ENCODE results near the gene RPL3.

RPL3 gene

DNA sequence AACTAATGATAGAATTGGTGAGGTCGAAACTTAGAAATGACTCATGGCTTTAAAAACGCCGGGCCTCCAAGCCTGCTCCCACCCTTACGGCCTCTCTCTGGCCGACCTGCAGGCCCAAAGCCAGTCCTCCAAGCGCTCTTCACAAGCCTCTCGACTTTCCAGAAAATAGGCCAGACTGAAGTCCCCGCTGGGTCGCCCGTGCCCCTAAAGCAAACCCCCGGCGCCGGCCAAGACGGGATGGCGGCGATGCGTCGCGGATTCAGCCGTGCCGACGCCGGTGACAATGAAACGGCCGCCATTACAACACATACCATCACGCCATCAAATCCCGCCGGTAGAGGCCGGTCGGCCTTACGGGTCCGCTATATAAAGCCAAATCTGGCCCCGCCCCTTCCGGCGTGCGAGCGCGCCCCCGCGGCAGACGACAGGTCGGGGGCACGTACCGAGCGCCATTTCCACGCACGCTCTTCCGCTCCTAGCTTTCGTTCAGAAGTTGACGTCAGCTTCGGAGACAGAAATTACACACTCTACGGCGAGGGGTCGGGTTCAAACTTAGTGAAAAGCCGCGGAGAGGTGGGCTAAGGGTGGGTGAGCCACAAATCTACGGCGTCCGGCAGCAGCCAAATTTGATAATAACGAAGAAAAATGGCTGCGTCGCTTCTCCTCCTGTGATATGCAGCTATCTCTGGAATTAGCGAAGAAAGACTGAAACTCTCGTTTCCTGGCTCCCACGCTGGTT lies at the start of gene RPL3:
Gene RPL3, minus strand, starts transcription at position 340 of the 739 bp plus-strand sequence. Its CDS starts 26 bp downstream, at position 314.
- Histone ChIP-seq H3K4me3 (ENCODE audit: low read depth in 1 of 5, low read length in 5 of 5) (peak within 1 kb of the TSS; percentile 90 to 96 (median 93)), H3K27me3 (ENCODE audit: control insufficient read depth in 5 of 5, insufficient read depth in 4 of 5, low read length in 5 of 5) (no peaks in the 10 kb centered on the region), H3K4me1 (ENCODE audit: control insufficient read depth in 5 of 5, insufficient read depth in 5 of 5, low read length in 5 of 5) (peaks cover 11 to 52% (median 39%) of the 10 kb centered on the region in 5 donors), H3K9ac (ENCODE audit: low read length in 5 of 5) (peak within 1 kb of the TSS; percentile 96 to 98 (median 97)), H3K27ac (ENCODE audit: low read depth, low read length) (peak within 1 kb of the TSS; percentile 95), H3K36me3 (ENCODE audit: control insufficient read depth in 5 of 5, insufficient read depth in 5 of 5, low read length in 5 of 5) (peaks cover 6 to 39% (median 35%) of the 10 kb centered on the region in 5 donors), H3K9me3 (ENCODE audit: control insufficient read depth in 5 of 5, low read length in 5 of 5) (no peaks in the 10 kb centered on the region)

DNA sequence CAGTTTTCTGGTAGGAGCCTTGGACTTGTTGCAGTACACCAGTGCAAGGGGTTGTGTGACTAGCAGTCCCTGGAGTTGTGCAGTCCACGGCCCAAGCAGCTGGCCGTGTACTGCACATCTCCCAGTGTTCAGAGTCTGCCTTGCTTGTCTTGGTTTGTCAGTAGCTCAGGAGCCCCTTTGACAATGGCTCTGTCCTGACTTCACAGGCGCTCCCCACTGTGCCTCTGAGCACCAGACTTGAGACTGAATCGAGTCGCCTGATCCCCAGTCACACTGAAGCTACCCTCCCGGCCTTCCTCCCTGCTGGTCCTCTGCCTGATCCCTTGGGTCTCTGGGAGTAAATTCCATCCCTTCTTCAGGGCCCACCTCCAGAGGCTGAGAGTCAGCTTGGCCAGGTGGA lies 49.8 kb upstream of the RPL3 start:
- H3K9me3 ChIP-seq (ENCODE audit: control insufficient read depth in 5 of 5, low read length in 5 of 5): peaks cover 0 to 8% (median 6%) of the 10 kb centered on the region in 5 donors
- no peak overlapping the region for H3K4me3 ChIP-seq (ENCODE audit: low read depth in 1 of 5, low read length in 5 of 5)
- no peak overlapping the region for H3K27ac ChIP-seq (ENCODE audit: low read depth, low read length)
- H3K4me1 ChIP-seq (ENCODE audit: control insufficient read depth in 5 of 5, insufficient read depth in 5 of 5, low read length in 5 of 5): peaks cover 0 to 12% (median 7%) of the 10 kb centered on the region in 5 donors
- no peak overlapping the region for H3K9ac ChIP-seq (ENCODE audit: low read length in 5 of 5)
- no peaks in the 10 kb centered on the region for H3K36me3 ChIP-seq (ENCODE audit: control insufficient read depth in 5 of 5, insufficient read depth in 5 of 5, low read length in 5 of 5)
- no peaks in the 10 kb centered on the region for H3K27me3 ChIP-seq (ENCODE audit: control insufficient read depth in 5 of 5, insufficient read depth in 4 of 5, low read length in 5 of 5)

DNA sequence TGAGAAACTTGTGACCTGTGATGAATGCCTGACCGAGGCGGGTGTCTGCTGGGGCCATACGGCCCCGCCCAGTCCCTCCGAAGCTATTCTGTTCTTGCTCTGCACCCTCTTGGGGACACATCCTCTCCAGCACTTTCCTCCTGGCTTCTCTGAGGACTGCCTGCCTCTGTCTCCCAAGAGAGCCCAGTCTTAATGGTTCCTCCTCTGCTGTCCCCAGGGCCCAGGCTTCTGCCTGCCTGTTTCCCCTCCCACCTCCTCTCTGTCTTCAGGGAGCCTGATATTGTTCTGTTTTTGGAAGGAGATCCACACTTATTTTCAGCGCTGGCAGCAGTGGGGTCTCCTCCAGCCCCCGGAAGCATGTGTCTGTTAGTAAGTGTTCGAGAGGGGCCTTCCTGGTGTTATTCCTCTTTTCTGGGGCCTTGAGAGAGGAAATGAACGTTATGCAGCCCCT lies 49.1 kb upstream of the RPL3 start:
- Histone ChIP-seq H3K9me3 (ENCODE audit: control insufficient read depth in 5 of 5, low read length in 5 of 5) (peaks cover 0 to 8% (median 6%) of the 10 kb centered on the region in 5 donors), H3K27me3 (ENCODE audit: control insufficient read depth in 5 of 5, insufficient read depth in 4 of 5, low read length in 5 of 5) (peaks cover 0 to 5% (median 2%) of the 10 kb centered on the region in 5 donors), H3K27ac (ENCODE audit: low read depth, low read length) (no peak overlapping the region), H3K36me3 (ENCODE audit: control insufficient read depth in 5 of 5, insufficient read depth in 5 of 5, low read length in 5 of 5) (no peaks in the 10 kb centered on the region), H3K4me3 (ENCODE audit: low read depth in 1 of 5, low read length in 5 of 5) (no peak overlapping the region), H3K9ac (ENCODE audit: low read length in 5 of 5) (no peak overlapping the region), H3K4me1 (ENCODE audit: control insufficient read depth in 5 of 5, insufficient read depth in 5 of 5, low read length in 5 of 5) (peaks cover 0 to 15% (median 9%) of the 10 kb centered on the region in 5 donors)

DNA sequence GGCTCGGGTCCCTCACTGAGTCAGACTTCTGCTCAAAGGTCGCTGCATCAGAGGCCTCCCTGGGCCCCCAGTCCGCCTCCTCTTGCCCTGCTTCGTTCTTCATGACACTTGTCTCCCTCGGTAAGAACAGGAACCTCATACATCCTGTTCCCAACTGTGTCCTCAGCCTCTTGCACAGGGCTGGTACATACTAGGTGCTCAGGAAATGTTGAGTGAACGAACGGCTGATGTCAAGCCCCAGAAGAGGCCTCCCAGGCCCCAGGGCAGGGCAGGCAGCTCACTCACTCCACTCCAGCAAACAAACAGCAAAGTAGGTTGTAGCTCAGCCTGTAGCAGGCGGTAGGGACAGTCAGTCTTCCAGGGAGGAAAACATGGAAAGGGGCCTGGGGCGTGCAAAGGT lies 47.6 kb upstream of the RPL3 start:
- no peak overlapping the region for H3K9ac ChIP-seq (ENCODE audit: low read length in 5 of 5)
- peaks cover 0 to 16% (median 12%) of the 10 kb centered on the region in 5 donors for H3K4me1 ChIP-seq (ENCODE audit: control insufficient read depth in 5 of 5, insufficient read depth in 5 of 5, low read length in 5 of 5)
- peaks cover 0 to 6% (median 5%) of the 10 kb centered on the region in 5 donors for H3K9me3 ChIP-seq (ENCODE audit: control insufficient read depth in 5 of 5, low read length in 5 of 5)
- no peak overlapping the region for H3K4me3 ChIP-seq (ENCODE audit: low read depth in 1 of 5, low read length in 5 of 5)
- no peaks in the 10 kb centered on the region for H3K36me3 ChIP-seq (ENCODE audit: control insufficient read depth in 5 of 5, insufficient read depth in 5 of 5, low read length in 5 of 5)
- no peak overlapping the region for H3K27ac ChIP-seq (ENCODE audit: low read depth, low read length)
- peaks cover 0 to 5% (median 4%) of the 10 kb centered on the region in 5 donors for H3K27me3 ChIP-seq (ENCODE audit: control insufficient read depth in 5 of 5, insufficient read depth in 4 of 5, low read length in 5 of 5)

DNA sequence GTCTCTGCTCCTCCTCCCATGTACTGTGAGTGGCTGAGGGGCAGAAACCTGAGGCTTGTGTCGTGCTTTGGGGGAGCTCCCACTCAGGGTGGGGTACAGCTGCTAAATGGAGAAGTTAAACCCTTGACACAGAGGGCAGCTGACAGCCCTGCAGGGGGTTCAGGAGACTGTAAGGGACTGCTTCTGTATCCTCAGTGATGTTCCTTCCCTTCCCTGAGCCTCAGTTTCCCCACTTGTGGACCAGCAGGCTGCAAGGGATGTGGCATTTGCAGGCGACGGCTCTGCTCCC lies 46.0 kb upstream of the RPL3 start:
- Histone ChIP-seq H3K9me3 (ENCODE audit: control insufficient read depth in 5 of 5, low read length in 5 of 5) (no peaks in the 10 kb centered on the region), H3K4me1 (ENCODE audit: control insufficient read depth in 5 of 5, insufficient read depth in 5 of 5, low read length in 5 of 5) (peaks cover 2 to 16% (median 12%) of the 10 kb centered on the region in 5 donors), H3K9ac (ENCODE audit: low read length in 5 of 5) (no peak overlapping the region), H3K36me3 (ENCODE audit: control insufficient read depth in 5 of 5, insufficient read depth in 5 of 5, low read length in 5 of 5) (no peaks in the 10 kb centered on the region), H3K4me3 (ENCODE audit: low read depth in 1 of 5, low read length in 5 of 5) (no peak overlapping the region), H3K27ac (ENCODE audit: low read depth, low read length) (no peak overlapping the region), H3K27me3 (ENCODE audit: control insufficient read depth in 5 of 5, insufficient read depth in 4 of 5, low read length in 5 of 5) (peaks cover 0 to 5% (median 4%) of the 10 kb centered on the region in 5 donors)

DNA sequence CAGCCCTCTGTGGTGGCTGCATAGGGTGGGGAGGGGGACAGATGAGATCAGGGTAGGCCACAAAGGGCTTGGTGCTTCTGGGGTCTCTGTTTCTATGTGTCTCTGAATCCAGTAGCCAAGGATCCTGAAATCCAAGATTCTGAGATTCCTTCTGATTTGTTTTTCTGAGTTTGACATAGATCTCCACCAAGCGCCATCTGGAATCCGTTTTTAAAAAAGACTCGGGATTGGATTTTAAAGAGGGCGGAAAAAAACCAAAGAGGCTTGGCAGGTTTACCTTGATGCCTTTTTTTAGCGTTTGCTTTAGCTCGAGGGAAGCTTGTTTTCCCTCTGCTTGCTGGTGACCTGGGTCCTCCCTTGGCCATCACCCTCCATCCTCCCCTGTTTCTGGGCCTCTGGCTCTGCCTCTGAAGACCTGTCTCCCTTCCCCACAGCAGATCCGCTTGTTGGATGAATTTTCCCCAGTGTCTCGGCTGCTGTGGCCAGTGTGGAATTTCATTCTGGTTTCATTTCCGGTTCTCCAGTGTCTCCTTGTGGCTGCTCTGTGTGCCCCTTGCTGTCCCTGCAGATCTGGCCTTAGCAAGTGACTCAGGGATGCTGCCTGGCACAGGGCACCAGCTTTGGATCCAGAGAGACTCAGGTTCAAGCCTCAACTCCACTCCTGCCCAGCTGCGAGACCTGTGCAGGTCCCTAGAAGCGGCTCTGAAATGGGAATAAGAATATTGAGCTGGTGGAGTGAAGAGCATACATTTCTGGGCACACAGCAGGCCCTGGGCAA lies 45.5 kb upstream of the RPL3 start:
- Histone ChIP-seq H3K27ac (ENCODE audit: low read depth, low read length) (no peak overlapping the region), H3K9ac (ENCODE audit: low read length in 5 of 5) (no peak overlapping the region), H3K4me3 (ENCODE audit: low read depth in 1 of 5, low read length in 5 of 5) (no peak overlapping the region), H3K27me3 (ENCODE audit: control insufficient read depth in 5 of 5, insufficient read depth in 4 of 5, low read length in 5 of 5) (peaks cover 0 to 5% (median 4%) of the 10 kb centered on the region in 5 donors), H3K9me3 (ENCODE audit: control insufficient read depth in 5 of 5, low read length in 5 of 5) (no peaks in the 10 kb centered on the region), H3K4me1 (ENCODE audit: control insufficient read depth in 5 of 5, insufficient read depth in 5 of 5, low read length in 5 of 5) (peaks cover 2 to 16% (median 12%) of the 10 kb centered on the region in 5 donors), H3K36me3 (ENCODE audit: control insufficient read depth in 5 of 5, insufficient read depth in 5 of 5, low read length in 5 of 5) (no peaks in the 10 kb centered on the region)

DNA sequence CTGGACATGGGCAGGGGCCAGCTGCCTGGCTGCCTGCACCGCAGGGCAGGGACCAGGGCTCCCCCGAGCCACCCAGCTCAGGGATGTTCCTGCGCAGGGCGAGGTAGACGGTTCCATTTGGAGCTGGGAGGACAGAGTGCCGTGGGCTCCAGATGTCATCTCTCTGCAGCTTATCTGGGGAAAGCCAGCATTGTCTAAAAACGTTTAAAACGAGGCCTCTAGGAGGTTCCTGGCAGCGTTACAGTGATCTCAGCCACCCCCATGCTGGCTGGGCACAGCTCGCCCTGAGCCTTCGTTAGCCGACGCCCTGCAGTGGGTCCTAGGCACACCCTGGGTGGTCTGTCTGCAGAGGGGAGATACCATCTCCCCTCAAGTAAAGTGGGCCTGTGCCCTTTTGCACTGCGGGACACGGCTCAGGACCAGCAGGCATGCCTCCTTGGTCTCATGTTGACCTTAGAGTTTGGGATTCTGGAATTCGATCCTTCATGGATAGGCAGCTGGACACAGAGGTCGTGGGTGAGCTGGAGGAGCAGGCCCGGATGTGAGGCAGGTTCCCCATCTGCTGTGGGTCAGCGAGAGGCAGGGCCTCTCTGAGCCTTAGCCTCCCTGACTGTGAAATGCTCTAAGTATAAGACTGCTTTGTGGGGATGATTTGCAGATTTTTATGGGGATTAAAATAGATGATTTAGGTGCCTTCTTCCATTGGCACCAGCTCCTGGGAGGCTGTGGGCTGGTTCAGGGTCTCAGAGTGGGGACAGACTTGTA lies 44.5 kb upstream of the RPL3 start:
- no peak overlapping the region for H3K27ac ChIP-seq (ENCODE audit: low read depth, low read length)
- H3K27me3 ChIP-seq (ENCODE audit: control insufficient read depth in 5 of 5, insufficient read depth in 4 of 5, low read length in 5 of 5): peaks cover 0 to 5% (median 4%) of the 10 kb centered on the region in 5 donors
- peaks cover 2 to 16% (median 12%) of the 10 kb centered on the region in 5 donors for H3K4me1 ChIP-seq (ENCODE audit: control insufficient read depth in 5 of 5, insufficient read depth in 5 of 5, low read length in 5 of 5)
- no peak overlapping the region for H3K4me3 ChIP-seq (ENCODE audit: low read depth in 1 of 5, low read length in 5 of 5)
- H3K9ac ChIP-seq (ENCODE audit: low read length in 5 of 5): peak overlapping the region in 1 of 5 donors; percentile 39
- no peaks in the 10 kb centered on the region for H3K9me3 ChIP-seq (ENCODE audit: control insufficient read depth in 5 of 5, low read length in 5 of 5)
- H3K36me3 ChIP-seq (ENCODE audit: control insufficient read depth in 5 of 5, insufficient read depth in 5 of 5, low read length in 5 of 5): no peaks in the 10 kb centered on the region

DNA sequence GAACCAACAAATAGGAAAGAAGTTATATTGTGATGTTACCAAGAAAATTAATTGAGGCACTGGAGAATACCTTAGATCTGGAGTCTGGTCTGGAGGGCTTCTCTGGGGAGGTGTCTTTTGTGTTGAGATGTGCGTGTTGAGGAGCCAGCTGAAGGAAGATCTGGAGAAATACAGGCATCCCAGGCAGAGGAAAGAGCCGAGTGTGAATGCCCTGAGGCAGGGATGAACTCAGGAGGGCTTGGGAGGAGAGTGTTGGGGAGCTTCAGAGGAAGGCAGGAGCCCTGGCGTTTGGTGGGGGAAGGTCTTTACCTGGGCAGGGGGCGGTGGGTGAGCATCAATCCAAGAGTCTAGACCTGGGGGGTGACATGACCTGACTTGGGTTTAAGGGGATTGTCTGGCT lies 43.5 kb upstream of the RPL3 start:
- H3K36me3 ChIP-seq (ENCODE audit: control insufficient read depth in 5 of 5, insufficient read depth in 5 of 5, low read length in 5 of 5): no peaks in the 10 kb centered on the region
- no peak overlapping the region for H3K4me3 ChIP-seq (ENCODE audit: low read depth in 1 of 5, low read length in 5 of 5)
- no peak overlapping the region for H3K9ac ChIP-seq (ENCODE audit: low read length in 5 of 5)
- H3K9me3 ChIP-seq (ENCODE audit: control insufficient read depth in 5 of 5, low read length in 5 of 5): no peaks in the 10 kb centered on the region
- no peak overlapping the region for H3K27ac ChIP-seq (ENCODE audit: low read depth, low read length)
- H3K4me1 ChIP-seq (ENCODE audit: control insufficient read depth in 5 of 5, insufficient read depth in 5 of 5, low read length in 5 of 5): peaks cover 0 to 8% (median 7%) of the 10 kb centered on the region in 5 donors
- peaks cover 0 to 5% (median 4%) of the 10 kb centered on the region in 5 donors for H3K27me3 ChIP-seq (ENCODE audit: control insufficient read depth in 5 of 5, insufficient read depth in 4 of 5, low read length in 5 of 5)

DNA sequence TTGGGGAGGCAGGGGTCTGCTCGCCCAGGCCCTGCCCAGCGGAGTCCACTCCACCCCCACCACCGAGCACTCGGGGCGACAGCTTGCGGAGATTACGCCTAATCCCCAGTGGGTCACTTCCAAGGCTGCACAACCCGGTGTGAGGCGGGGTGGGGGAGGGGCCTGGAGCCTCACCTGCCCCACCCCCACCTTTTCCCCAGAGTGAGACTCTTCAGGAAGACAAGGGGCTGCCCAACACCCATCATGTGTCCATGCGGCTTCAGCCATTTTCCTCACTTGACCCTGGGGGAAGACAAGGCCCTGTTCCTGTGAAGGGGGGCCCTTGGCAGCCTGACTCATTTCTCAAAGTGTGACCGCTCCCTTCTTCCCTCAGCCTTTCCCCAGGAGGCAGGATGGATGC lies 42.8 kb upstream of the RPL3 start:
- H3K9ac ChIP-seq (ENCODE audit: low read length in 5 of 5): no peak overlapping the region

More for the DNA sequence above, 42.8 kb upstream of the RPL3 start:
- H3K27me3 ChIP-seq (ENCODE audit: control insufficient read depth in 5 of 5, insufficient read depth in 4 of 5, low read length in 5 of 5): peaks cover 0 to 5% (median 4%) of the 10 kb centered on the region in 5 donors
- no peaks in the 10 kb centered on the region for H3K9me3 ChIP-seq (ENCODE audit: control insufficient read depth in 5 of 5, low read length in 5 of 5)
- no peaks in the 10 kb centered on the region for H3K36me3 ChIP-seq (ENCODE audit: control insufficient read depth in 5 of 5, insufficient read depth in 5 of 5, low read length in 5 of 5)
- H3K27ac ChIP-seq (ENCODE audit: low read depth, low read length): no peak overlapping the region
- peaks cover 0 to 8% (median 5%) of the 10 kb centered on the region in 5 donors for H3K4me1 ChIP-seq (ENCODE audit: control insufficient read depth in 5 of 5, insufficient read depth in 5 of 5, low read length in 5 of 5)
- no peak overlapping the region for H3K4me3 ChIP-seq (ENCODE audit: low read depth in 1 of 5, low read length in 5 of 5)
